ENCODE results near the gene MDH2.
"Not testable (repeated sequence)": the region's sequence is repeated elsewhere in the genome, so short reads cannot be mapped to it uniquely, and the experiment has no call there.

GRCh38 chr7:76005004-76005403 is 42.9 kb upstream of the MDH2 start:
- TF ChIP-seq CTCF, POLR2A (IDR thresholded peaks at IDR 0.05): not testable (repeated sequence)
